Amniotic stem cell (primary cell): ENCODE results near the gene MCOLN3.
"Not testable (repeated sequence)": the region's sequence is repeated elsewhere in the genome, so short reads cannot be mapped to it uniquely, and the experiment has no call there.

Experiments used
- DNase-seq: peaks from one replicate; lab custom pipeline; 2025; lab: John Stamatoyannopoulos, UW

The MCOLN3 gene

GRCh38 chr1:84991097-84991920 lies 57.0 kb downstream of the MCOLN3 start:
- DNase-seq: no peak

- DNase-seq: no peak
Measured at GRCh38 chr1:84988588-84988987, 59.7 kb downstream of the MCOLN3 start.

- DNase-seq: not testable (repeated sequence)
Measured at GRCh38 chr1:84986561-84986960, 61.7 kb downstream of the MCOLN3 start.

GRCh38 chr1:84985365-84985764 lies 62.9 kb downstream of the MCOLN3 start:
- no peak for DNase-seq

GRCh38 chr1:84982395-84982794 lies 65.9 kb downstream of the MCOLN3 start:
- no peak for DNase-seq

GRCh38 chr1:84975035-84975434 lies 73.3 kb downstream of the MCOLN3 start:
- DNase-seq: no peak

- no peak for DNase-seq
Measured at GRCh38 chr1:84973498-84974334, 74.6 kb downstream of the MCOLN3 start.

- no peak for DNase-seq
Measured at GRCh38 chr1:84972377-84972987, 75.8 kb downstream of the MCOLN3 start.

GRCh38 chr1:84971957-84972356 lies 76.3 kb downstream of the MCOLN3 start:
- no peak for DNase-seq

- no peak for DNase-seq
Measured at GRCh38 chr1:84969489-84970250, 78.6 kb downstream of the MCOLN3 start.

- DNase-seq: no peak
Measured at GRCh38 chr1:84968865-84969264, 79.4 kb downstream of the MCOLN3 start.

- no peak for DNase-seq
Measured at GRCh38 chr1:84968101-84968500, 80.2 kb downstream of the MCOLN3 start.
